Gastrocnemius medialis (tissue), 4 donors: ENCODE measurements around the gene SMIM12.

Source experiments
- CTCF ChIP-seq, 5 experiments: fragments of 450-650 bp in 3 of 5; fragments of 200-600 bp in 2 of 5; sonication (generic) in 2 of 5; IDR thresholded peaks in 4 of 5; conservative IDR thresholded peaks in 1 of 5; 1 replicate in 4 of 5; 2 replicates in 1 of 5; pipeline ENCODE4 v1.5.1; 2016 to 2019; ENCODE audit warnings: antibody characterized with exemption in 5 of 5, mild to moderate bottlenecking in 3 of 5, moderate library complexity in 3 of 5
- POLR2A ChIP-seq, 2 donors: fragments of 450-650 bp; IDR thresholded peaks; one replicate each; pipeline ENCODE4 v1.6.1; 2017; ENCODE audit warnings: antibody characterized with exemption in 2 of 2, mild to moderate bottlenecking in 2 of 2, moderate library complexity in 2 of 2

- TF ChIP-seq POLR2A (IDR thresholded peaks at IDR 0.05) (no peak), CTCF (IDR thresholded peaks at IDR 0.05 in 4 of 5, conservative IDR thresholded peaks at IDR 0.05 in 1 of 5) (no peak)
These were observed 37.1 kb upstream of the SMIM12 start for GRCh38 chr1:34896612-34897011.
